Activated naive CD4-positive, alpha-beta T cell treated with anti-CD3 and anti-CD28 coated beads for 36 hours (primary cell): ENCODE results near the gene UBE2R2. TPM values are rescaled to one million over a fixed set of nuclear protein-coding genes. Genes with fewer than 3 reads are reported as not detected.
A peak's percentile ranks its signal among the peaks of the same experiment; 100 is the strongest.
"Not testable (repeated sequence)": the region's sequence is repeated elsewhere in the genome, so short reads cannot be mapped to it uniquely, and the experiment has no call there.

Source experiments
- CTCF ChIA-PET: fragments of 350-600 bp; sonication (Branson Sonifier 250); formaldehyde crosslinking; loops from one replicate; lab custom pipeline; 2021; ENCODE audit warnings: antibody characterized with exemption; lab: Charles Lee
- DNase-seq: peaks from one replicate; pipeline ENCODE4 v3.0.0-alpha.2; 2020
- H3K27ac Mint-ChIP-seq: one replicate; pipeline ENCODE4 v1.8.0; 2021; ENCODE audit warnings: mild to moderate bottlenecking, mixed read lengths
- H3K27me3 Mint-ChIP-seq: one replicate; pipeline ENCODE4 v1.8.0; 2021; ENCODE audit warnings: low read depth, mixed read lengths
- H3K36me3 Mint-ChIP-seq: one replicate; pipeline ENCODE4 v1.8.0; 2021; ENCODE audit warnings: low read depth, mixed read lengths
- H3K4me1 Mint-ChIP-seq: one replicate; pipeline ENCODE4 v1.8.0; 2021; ENCODE audit warnings: low read depth, mixed read lengths
- H3K4me3 Mint-ChIP-seq: one replicate; pipeline ENCODE4 v1.8.0; 2021; ENCODE audit warnings: mild to moderate bottlenecking, moderate library complexity, mixed read lengths
- H3K9me3 Mint-ChIP-seq: one replicate; pipeline ENCODE4 v1.8.0; 2021; ENCODE audit warnings: mixed read lengths
- intact Hi-C: fragments of 100-400 bp; cut with micrococcal nuclease; formaldehyde crosslinking; loops from one replicate; pipeline ENCODE4 v1.15.1; 2023
- total RNA-seq, 2 experiments: library from RNA; stranded (reverse); gene quantifications; one replicate each; pipeline ENCODE4 v1.2.3, GENCODE V29; 2021

The UBE2R2 gene
- 10 to 100 TPM; 44.2 to 46.9 TPM for total RNA-seq

GRCh38 chr9:33816327-33817252 is at the start of gene UBE2R2:
Gene UBE2R2 (plus strand): TSS chr9:33817160. CDS start chr9:33817758, 598 bp downstream.
- H3K9me3 Mint-ChIP-seq: no peaks in the 10 kb centered on the region
- H3K4me1 Mint-ChIP-seq: peaks cover 51% of the 10 kb centered on the region
- CTCF ChIA-PET: interaction anchor here (0.8 to 5.1 kb wide), 3 partner anchors 20 to 257 kb away, joined by 4 to 31 read pairs (median 19); no protein-coding TSS in a partner anchor
- DNase-seq: peak; percentile 94
- intact Hi-C loops: loop anchor here (1.0 to 10.0 kb wide), 8 partner anchors 64 to 659 kb away; partner anchors contain the start of genes DCAF12, DNAI1, FAM219A and NOL6
- H3K4me3 Mint-ChIP-seq: peak within 1 kb of the TSS; percentile 93
- peaks cover 4% of the 10 kb centered on the region for H3K36me3 Mint-ChIP-seq
- peak within 1 kb of the TSS; percentile 96 for H3K27ac Mint-ChIP-seq
- no peaks in the 10 kb centered on the region for H3K27me3 Mint-ChIP-seq

- H3K9me3 Mint-ChIP-seq, H3K27me3 Mint-ChIP-seq, H3K4me3 Mint-ChIP-seq, DNase-seq, H3K36me3 Mint-ChIP-seq, H3K4me1 Mint-ChIP-seq, intact Hi-C loops, H3K27ac Mint-ChIP-seq, CTCF ChIA-PET: not testable (repeated sequence)
Measured at GRCh38 chr9:33770156-33770880, 46.6 kb upstream of the UBE2R2 start.

- H3K9me3 Mint-ChIP-seq, H3K36me3 Mint-ChIP-seq, intact Hi-C loops, H3K4me1 Mint-ChIP-seq, H3K4me3 Mint-ChIP-seq, H3K27ac Mint-ChIP-seq, DNase-seq, H3K27me3 Mint-ChIP-seq: not testable (repeated sequence)
- CTCF ChIA-PET: interaction anchor here (1.0 kb wide), 1 partner anchor 149 kb away, joined by 3 read pairs; no protein-coding TSS in a partner anchor
Measured at GRCh38 chr9:33773135-33773534, 43.8 kb upstream of the UBE2R2 start.

- DNase-seq, H3K9me3 Mint-ChIP-seq, H3K36me3 Mint-ChIP-seq, CTCF ChIA-PET, intact Hi-C loops, H3K4me3 Mint-ChIP-seq, H3K27ac Mint-ChIP-seq, H3K4me1 Mint-ChIP-seq, H3K27me3 Mint-ChIP-seq: not testable (repeated sequence)
Measured at GRCh38 chr9:33774074-33774659, 42.8 kb upstream of the UBE2R2 start.

- no peaks in the 10 kb centered on the region for H3K36me3 Mint-ChIP-seq
Measured at GRCh38 chr9:33776578-33776977, 40.4 kb upstream of the UBE2R2 start.

GRCh38 chr9:33778700-33779351 is 38.1 kb upstream of the UBE2R2 start:
- Mint-ChIP-seq H3K9me3 (no peaks in the 10 kb centered on the region), H3K4me1 (peaks cover 2% of the 10 kb centered on the region), H3K36me3 (no peaks in the 10 kb centered on the region), H3K27me3 (no peaks in the 10 kb centered on the region), H3K4me3 (no peak overlapping the region), H3K27ac (no peak overlapping the region)
- intact Hi-C loops: loop anchor here (1.0 kb wide), 2 partner anchors 41 to 155 kb away; no protein-coding TSS in a partner anchor
- DNase-seq: peak; percentile 70
- CTCF ChIA-PET: interaction anchor here (0.6 to 3.4 kb wide), 24 partner anchors 9 to 588 kb away, joined by 3 to 12 read pairs (median 3); no protein-coding TSS in a partner anchor

More at GRCh38 chr9:33776578-33776977, 40.4 kb upstream of the UBE2R2 start:
- H3K4me3 Mint-ChIP-seq: no peak overlapping the region
- no peak for DNase-seq
- no peak overlapping the region for H3K27ac Mint-ChIP-seq
- CTCF ChIA-PET: interaction anchor here (0.6 to 3.4 kb wide), 5 partner anchors 17 to 333 kb away, joined by 3 to 10 read pairs (median 4); no protein-coding TSS in a partner anchor
- H3K4me1 Mint-ChIP-seq: peaks cover 2% of the 10 kb centered on the region
- H3K9me3 Mint-ChIP-seq: no peaks in the 10 kb centered on the region
- H3K27me3 Mint-ChIP-seq: no peaks in the 10 kb centered on the region
- intact Hi-C loops: no loop called here

- DNase-seq: no peak
- intact Hi-C loops: no loop called here
- Mint-ChIP-seq H3K4me1 (peaks cover 2% of the 10 kb centered on the region), H3K9me3 (no peaks in the 10 kb centered on the region), H3K27me3 (no peaks in the 10 kb centered on the region), H3K36me3 (no peaks in the 10 kb centered on the region), H3K4me3 (no peak overlapping the region), H3K27ac (no peak overlapping the region)
- CTCF ChIA-PET: interaction anchor here (1.5 to 2.4 kb wide), 2 partner anchors 156 to 405 kb away, joined by 5 to 12 read pairs; no protein-coding TSS in a partner anchor
Measured at GRCh38 chr9:33780276-33780675, 36.7 kb upstream of the UBE2R2 start.

- H3K4me1 Mint-ChIP-seq: peaks cover 2% of the 10 kb centered on the region
- H3K36me3 Mint-ChIP-seq: no peaks in the 10 kb centered on the region
- H3K9me3 Mint-ChIP-seq: no peaks in the 10 kb centered on the region
- H3K27ac Mint-ChIP-seq: no peak overlapping the region
- no peaks in the 10 kb centered on the region for H3K27me3 Mint-ChIP-seq
- H3K4me3 Mint-ChIP-seq: no peak overlapping the region
- no peak for DNase-seq
- CTCF ChIA-PET: no interaction called here
- intact Hi-C loops: no loop called here
Measured at GRCh38 chr9:33781736-33782135, 35.2 kb upstream of the UBE2R2 start.

- no peak overlapping the region for H3K27ac Mint-ChIP-seq
- H3K9me3 Mint-ChIP-seq: no peaks in the 10 kb centered on the region
- no peaks in the 10 kb centered on the region for H3K36me3 Mint-ChIP-seq
- no peak for DNase-seq
- CTCF ChIA-PET: no interaction called here
- H3K4me3 Mint-ChIP-seq: no peak overlapping the region
- no peaks in the 10 kb centered on the region for H3K27me3 Mint-ChIP-seq
- peaks cover 2% of the 10 kb centered on the region for H3K4me1 Mint-ChIP-seq
- intact Hi-C loops: no loop called here
Measured at GRCh38 chr9:33782395-33783152, 34.4 kb upstream of the UBE2R2 start.

GRCh38 chr9:33785914-33786313 is 31.0 kb upstream of the UBE2R2 start:
- Mint-ChIP-seq H3K4me1 (no peaks in the 10 kb centered on the region), H3K36me3 (no peaks in the 10 kb centered on the region), H3K27me3 (no peaks in the 10 kb centered on the region), H3K27ac (no peak overlapping the region), H3K9me3 (no peaks in the 10 kb centered on the region), H3K4me3 (no peak overlapping the region)
- intact Hi-C loops: no loop called here
- no peak for DNase-seq
- CTCF ChIA-PET: no interaction called here

- Mint-ChIP-seq H3K36me3 (no peaks in the 10 kb centered on the region), H3K27ac (no peak overlapping the region), H3K27me3 (no peaks in the 10 kb centered on the region), H3K9me3 (no peaks in the 10 kb centered on the region), H3K4me1 (no peaks in the 10 kb centered on the region), H3K4me3 (no peak overlapping the region)
- no peak for DNase-seq
- intact Hi-C loops: no loop called here
- CTCF ChIA-PET: interaction anchor here (1.4 to 2.7 kb wide), 2 partner anchors 8 to 65 kb away, joined by 5 to 10 read pairs; no protein-coding TSS in a partner anchor
Measured at GRCh38 chr9:33786681-33787080, 30.3 kb upstream of the UBE2R2 start.
